Activated T-cell treated with anti-CD3 and anti-CD28 coated beads for 48 hours (primary cell): Measurements from ENCODE around the gene GLCE.
"Not testable (repeated sequence)": the region's sequence is repeated elsewhere in the genome, so short reads cannot be mapped to it uniquely, and the experiment has no call there.

Experiments used
- DNase-seq: peaks from one replicate; pipeline ENCODE4 v3.0.0-alpha.2; 2020; ENCODE audit warnings: low read depth

Gene GLCE

DNA sequence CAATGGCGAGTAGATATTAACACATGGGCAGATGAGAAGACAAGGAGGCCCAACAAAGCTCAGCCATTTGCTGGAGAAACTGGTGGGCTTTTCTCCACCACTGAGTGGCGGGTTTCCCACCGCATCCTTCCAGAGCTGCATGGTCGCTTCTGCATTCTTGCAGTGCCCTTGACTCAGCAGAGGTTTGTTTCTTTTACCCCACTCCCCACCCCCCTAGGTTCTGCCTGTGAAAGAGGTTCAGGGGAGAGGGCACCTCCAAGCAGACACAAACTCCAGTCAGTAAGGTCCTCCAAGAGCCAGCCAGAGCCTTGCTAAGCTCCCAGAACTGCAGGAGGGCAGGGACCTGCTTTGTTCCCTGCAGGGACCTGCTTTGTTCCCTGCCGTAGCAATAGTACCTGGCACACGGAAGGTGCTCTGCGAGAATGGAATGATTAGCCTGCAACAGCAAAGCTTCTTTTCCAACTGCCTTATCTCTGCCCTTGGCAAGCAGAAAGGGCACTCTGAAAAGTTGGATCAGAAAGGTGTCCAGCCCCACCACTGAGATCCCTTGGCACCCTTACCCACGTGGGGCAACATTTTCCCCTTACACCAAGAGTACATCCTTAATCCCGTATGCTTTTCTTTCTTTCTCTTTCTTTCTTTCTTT, 139.6 kb downstream of the GLCE start:
- no peak for DNase-seq

DNA sequence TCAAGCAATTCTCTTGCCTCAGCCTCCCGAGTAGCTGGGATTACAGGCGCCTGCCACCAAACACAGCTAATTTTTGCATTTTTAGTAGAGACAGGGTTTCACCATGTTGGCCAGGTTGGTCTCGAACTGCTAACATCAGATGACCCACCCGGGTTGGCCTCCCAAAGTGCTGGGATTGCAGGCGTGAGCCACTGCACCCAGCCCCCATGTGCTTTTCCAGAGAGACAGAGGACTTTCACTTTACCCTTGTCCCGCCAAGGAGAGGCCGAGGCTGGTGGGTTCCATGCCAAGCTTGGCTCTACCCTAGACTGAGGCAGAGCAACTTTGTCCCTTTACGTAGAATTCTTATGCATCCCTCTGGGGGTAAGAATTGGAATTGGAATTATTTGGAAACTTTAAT, 140.7 kb downstream of the GLCE start:
- not testable (repeated sequence) for DNase-seq

DNA sequence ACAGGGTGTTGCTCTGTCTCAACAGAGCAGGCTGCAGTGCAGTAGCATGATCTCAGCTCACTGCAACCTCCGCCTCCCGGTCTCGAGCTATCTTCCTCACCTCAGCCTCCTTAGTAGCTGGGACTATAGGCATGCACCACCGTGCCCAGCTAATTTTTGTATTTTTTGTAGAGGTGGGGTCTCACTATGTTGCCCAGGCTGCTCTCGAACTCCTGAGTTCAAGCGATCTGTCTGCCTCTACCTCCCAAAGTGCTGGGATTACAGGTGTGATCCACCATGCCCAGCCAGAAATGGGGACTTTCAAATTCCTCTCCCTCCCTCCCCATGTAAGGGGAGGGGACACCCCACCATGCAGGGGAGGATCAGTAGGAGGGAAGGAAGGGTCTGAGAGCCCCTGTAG, 141.7 kb downstream of the GLCE start:
- not testable (repeated sequence) for DNase-seq

DNA sequence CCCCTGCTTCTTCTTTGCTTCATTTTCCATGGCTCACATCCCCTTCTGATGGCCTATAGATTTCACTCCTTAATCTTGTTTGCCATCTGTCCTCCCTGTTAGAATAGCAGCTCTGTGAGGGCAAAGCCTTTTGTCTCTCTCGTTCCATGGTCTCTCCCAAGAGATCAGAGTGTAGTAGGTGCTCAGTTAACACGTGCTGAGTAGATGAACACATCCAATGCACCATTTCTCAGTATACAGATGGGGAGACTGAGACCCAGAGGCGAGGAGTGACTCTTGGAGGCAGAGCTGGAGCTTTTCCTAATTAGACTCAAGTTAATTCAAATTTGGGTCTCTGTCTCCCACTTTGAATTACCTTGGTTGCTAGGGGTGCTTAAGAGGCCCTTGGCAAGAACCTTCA, 142.5 kb downstream of the GLCE start:
- no peak for DNase-seq

DNA sequence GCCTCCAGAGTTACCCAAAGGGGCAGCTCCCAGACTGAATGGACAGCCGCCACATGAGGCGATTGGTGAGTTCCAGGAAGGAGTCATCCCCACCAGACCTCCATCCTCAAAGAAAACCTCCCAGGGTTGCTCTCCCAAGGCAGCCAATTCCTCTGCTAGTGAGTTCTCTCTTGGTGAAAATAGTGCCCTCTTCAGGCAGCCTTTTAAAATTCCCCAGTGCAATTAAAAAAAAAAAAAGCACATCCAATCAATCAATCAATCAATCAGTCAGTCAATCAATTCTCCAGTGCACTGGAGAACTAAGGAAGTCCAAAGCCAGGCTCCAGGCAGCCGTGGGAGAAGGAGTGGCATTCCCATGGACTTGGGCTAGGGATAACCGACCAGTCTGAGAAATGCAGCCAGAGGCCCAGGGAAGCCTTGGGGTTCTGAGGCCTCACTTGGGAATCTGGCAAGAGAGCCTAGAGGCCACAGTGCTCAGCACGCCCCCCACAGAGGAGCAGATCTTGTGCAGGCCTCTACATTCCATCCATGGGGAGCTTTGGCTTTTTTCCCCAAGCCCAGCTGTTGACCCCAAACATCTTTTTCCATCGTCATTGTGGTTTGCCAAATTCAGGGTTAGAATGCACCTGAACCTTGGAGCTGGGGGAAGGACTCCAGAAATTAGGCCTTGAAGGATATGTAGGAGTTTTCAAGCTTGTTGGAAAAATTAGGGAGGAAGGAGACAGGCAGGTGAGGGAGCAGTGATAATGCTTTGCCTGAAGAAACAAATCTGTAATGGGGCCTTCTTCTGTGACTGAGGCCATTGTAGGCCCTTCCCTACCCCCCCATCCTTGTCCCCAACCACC, 143.1 kb downstream of the GLCE start:
- no peak for DNase-seq

DNA sequence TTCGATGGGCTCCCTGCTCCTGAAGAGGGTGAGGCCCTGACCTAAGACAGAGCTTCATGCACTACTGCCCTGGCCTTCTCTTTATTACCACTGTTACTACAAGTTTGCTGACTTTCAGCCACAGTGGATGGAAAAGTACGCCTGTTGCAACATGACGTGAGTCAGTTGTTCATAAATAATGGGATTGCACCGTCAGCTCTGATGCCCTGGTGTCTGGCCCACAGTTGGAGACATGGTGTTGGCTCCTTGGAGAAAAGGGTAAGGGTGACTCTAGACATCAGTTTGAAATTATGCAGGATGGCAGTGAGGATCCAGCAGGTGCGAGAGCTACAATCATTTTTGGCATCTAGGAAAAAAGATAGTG, 143.7 kb downstream of the GLCE start:
- DNase-seq = no peak

DNA sequence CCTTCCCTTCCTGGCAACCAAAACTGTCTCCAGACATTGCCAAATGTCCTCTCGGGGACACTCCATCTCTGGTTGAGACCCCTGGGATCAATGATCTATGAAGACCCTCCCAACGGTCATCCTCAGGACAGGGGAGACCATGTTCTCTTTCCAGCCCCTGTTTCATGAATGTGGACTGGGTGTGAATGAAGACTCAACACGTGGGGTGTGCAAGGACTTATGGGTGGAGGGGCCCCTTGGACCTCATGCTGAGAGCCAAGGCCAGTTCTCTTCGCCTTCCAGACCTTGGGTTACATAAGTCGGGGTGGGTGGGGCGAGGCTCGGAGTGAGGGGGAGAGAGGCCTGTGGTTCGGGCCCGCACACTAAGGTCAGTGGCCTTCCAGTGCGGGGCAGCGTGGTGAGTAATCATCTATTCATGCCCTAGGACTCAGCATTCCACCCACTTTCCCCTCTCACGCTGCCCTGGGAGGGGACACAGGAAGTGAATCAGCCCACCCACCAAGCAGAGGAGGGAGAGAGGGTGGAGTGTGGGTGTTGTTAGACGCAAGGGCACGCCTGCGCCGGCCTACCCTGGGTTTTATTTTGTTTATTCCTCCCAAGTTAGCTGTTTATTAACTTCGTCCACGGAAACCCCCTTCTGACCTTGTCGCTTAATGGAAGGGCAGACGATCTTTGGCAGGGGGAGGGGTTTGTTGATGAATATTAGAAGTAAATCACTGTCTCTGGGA, 144.9 kb downstream of the GLCE start:
- no peak for DNase-seq

DNA sequence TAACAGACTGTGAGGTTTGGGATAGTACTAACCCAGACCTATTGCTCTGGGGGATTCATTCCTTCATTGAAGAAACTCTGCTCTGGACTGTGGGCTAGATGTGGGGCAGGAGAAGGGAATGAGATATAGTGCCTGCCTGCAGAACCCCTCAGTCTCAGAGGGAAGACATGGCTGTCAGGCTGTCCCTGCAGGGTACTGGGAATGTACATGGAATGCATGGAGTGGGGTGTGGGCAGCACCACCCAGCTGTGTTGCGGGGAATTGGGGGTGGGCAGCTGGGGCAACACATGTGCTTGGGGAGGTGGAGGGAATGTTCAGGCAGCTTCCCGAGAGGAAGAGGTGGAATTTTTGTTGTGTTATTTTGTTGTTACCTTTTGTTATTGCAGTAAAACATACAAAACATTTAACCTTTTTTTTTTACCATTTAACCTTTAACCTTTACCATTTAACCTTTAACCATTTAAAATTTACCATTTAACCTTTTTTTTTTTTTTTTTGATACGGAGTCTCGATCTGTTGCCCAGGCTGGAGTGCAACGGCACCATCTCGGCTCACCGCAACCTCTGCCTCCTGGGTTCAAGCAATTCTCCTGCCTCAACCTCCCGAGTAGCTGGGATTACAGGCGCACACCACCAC, 145.6 kb downstream of the GLCE start:
- no peak for DNase-seq

DNA sequence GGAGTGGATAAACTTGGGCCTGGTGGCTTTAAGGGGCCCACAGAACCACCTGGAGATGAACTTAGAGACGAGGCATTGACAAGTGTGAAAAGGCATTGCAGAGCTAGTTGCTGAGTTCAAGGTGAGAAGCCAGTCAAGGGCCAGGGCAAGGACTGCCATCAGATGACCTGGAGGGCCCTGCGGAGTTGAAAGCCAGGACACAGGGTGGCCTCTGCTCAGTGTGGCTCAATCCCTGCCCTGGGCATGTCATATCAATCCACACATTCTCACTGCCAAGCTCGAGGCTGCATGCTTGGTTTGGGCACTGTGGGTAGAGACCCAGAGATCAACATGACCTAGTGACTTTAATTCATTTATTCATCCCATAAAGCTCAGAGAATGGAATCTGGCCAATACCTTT, 147.5 kb downstream of the GLCE start:
- DNase-seq = no peak

DNA sequence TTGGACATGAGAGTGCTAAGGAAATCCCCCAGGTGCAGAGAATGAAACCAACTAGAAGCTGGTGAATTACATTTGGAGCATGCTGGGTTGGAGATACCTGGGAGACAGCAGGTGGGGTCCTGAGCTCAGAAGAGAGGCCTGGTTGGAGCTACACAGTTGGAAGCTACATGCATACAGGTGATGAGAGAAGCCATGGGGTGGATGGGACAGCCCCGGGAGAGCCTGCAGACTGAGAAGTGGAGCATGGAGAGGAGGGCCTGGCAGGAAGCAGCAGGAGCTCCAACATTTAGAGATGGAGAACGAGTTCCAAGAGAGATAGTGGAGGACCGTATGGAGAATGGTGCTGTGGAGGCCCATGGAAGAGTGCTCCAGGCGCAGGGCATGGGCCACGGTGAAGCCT, 148.5 kb downstream of the GLCE start:
- no peak for DNase-seq

DNA sequence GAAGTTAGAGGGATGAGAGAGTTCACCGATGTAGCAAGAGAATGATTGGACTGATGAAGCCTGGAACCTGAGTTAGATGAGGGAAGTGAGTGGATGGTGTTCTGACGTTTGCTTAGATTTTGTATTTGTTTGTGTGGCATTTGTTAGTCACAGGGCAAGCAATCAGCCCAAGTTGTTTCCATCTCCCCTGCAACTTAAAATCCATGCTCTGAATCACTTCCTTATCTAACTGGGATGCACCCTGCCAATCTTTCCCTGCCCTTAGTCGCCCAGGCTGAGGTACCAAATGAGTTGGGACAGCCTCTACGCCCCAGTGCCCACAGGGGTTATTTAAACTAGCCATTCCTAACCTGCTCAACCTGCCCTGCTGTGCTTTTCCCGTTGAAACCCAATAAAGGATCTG, 150.9 kb downstream of the GLCE start:
- no peak for DNase-seq

DNA sequence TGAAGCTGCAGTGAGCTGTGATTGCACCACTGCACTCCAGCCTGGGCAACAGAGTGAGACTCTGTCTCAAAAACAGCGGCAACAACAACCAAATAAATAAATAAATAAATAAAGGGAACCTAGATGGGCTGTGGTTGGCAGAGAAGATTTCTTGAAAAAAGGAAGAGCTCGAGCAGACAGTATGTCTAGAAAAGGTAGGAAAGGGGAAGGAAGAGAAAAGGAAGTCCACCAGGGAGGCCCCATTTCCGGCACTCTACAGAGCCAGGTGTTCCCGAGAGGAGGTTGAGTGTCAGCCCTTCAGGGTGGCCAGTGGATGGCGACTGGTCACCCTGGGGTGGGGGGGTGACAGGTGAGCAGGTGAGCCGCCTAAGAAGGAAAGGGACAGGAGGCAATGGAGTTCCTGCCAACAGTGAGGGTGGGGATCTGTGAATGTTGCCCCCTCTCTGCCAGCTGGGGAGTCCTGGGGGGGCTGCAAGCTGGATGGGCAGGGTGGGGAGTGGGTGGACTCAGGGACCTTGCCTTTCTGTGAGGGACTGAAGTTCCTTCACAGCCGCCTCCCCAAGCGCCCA, 153.1 kb downstream of the GLCE start:
- DNase-seq = no peak

DNA sequence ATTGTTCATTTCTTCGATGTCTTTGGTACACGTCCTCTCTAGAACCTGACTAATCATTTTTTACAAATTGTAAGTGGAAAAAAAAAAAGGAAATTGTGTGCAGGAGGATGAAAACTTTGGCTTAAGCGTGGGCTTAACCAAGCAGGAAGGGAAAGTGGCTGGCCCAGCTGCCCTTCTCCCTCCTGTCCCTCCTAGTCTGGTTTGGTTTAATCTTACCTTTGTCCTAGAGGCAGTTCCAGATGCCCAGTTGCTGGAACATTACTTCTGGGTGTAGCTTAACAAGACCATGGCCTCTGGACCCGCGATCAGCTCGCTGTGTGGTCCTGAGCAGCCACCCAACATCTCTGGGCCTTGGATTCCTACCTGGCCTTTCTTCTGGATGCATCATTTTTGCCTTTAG, 153.7 kb downstream of the GLCE start:
- no peak for DNase-seq

DNA sequence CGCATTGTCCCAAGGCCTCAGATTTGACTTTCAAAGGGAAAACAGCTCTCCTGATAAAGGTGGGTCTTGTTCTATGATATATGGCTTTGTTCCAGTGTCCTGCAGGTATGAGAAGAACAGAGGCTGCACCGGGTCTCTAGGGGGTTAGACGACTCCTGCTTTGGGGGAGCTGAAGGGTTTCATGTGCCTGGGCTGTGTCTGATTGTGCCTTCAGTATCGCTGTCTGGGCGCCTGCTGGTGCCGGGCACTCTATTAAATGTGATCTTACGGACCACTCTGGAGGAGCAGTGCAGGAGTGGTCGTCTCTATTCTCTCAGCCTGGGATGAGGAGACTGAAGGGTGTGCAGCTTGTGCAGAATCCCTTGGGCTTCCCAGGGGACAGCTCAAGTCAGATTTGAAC, 154.3 kb downstream of the GLCE start:
- DNase-seq = no peak

DNA sequence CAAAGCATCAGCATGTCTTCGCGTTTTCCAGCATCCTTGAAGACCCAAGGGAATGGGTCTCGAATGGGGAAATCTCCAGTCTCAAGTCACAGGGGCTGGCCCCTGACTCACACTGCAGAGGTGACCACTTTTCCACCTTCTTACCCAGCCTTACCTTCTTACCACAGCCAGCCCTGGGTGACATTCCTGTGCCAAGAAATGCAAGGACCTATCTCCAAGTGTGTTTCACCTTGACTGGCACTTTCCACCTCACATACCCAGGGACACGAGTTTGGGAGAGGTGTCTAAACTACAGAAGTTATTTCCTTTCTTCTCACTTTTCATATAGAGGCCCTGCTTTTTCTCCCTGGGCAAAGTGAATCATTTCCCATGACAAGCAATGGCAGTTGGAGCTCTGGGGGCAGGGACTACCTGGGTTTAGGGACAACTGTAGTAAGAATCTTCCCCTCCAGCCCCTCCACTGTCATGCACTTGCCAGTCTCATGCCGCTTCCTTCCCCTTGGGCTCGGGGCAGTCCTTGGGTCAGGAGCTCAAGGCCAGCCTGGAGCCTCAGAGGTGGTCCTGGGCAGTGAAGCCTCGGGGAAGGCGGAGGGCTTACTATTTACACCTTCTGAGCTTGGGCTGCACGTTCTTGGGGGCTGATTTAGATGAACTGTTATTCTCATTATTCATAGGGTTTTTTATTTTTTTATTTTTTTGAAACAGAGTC, 155.1 kb downstream of the GLCE start:
- DNase-seq = no peak

DNA sequence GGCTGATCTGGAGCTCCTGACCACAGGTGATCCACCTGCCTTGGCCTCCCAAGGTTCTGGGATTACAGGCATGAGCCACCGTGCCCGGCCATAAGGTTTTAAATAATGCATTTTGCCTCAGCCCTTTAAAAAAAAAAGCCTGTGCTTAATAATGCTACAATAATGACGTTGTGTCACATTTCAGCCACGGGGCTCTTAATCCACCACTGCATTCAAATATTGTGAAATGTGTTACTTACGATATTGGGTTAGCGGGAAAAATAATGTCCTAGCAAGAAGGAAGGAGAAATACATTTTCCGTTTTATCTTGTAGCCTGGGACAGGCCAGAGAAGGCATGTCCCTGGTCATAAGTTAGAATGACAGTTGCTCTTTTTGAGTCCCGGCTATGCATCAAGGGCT, 155.9 kb downstream of the GLCE start:
- no peak for DNase-seq

DNA sequence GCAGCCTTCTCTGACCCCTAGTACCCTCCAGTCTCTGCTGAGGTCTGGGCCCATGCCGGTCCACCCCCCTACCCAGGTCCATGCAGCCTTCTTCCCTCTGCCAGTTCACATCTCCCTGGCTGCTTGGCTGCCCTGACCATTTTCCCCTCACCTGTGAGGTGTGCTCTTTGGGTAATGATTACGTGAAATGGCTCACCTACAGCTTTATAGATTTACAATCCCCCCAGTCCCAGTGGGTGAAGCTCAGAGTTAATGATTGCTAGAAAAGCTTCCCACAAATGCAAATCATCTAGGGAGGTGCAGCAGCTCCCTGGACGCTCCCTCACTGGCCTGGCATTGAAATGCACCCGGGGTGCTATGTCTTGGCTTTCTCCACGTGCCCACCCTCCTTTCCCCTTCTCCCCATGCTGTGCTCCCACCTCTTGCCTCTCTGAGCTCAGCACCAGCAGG, 157.0 kb downstream of the GLCE start:
- no peak for DNase-seq

DNA sequence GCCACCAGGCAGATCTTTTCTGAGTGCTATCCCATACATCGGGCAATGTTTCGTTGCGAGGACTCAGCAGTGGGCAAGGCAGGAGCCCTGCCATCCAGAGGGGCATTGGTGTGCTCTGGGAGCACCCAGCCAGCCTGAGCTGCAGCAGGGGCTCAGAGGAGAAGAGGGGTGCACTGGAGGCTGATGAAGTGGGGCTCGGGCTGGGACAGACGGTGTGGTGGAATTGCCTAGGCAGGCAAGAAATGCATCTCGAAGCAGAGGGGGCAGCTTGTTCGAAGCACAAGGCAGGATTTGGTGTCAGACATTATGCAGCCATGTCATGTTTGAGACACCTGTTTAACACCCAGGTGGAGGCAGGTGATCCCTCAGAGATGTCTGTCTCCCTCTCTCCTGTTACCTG, 157.6 kb downstream of the GLCE start:
- no peak for DNase-seq

DNA sequence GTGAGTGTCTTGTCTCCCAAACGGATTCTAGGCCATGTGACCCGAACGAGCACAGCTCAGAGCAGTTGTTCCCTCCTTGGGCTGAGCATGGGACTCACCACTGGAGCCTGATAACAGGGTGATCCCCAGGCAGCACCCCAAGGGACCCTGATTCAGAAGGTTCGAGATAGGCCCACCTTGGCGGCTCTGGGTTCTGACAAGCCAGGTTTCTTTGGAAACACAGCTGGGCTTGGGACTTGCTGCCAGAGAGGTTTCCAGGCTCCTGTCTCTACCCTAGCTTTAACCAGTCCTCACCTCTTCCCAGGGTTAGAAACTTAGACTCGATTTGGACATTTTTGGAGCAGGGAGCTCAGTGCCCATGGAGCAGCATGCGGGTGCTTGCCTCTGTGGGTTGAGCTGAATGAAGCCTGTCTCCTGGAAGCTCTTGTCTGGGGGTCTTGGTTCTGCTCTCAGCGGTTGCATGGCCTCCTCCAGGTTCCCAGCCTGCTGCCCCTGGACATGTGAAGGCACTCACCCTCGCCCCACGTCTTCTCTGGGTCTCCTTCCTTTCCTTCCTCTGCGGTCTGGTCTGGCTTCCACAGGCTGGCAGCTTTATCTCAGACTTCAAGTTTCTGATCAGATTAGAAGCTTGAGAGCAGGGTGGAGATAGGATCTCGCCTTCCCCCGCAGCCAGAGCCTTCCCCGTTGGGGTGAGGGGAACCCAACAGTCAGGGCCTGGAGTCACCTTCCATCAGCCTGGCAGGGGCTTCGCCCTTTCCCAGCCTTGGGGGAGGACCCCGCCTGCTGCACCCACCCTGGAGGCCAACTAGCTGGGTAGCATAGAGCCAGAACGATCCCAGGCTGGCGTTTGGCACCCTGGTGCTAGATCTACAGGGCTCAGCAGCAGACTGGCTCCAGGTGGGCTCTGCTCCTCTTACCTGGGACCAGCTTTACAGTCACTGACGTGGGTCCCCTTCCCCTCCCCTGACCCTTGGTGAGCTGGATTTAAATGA, 159.2 kb downstream of the GLCE start:
- DNase-seq = no peak

DNA sequence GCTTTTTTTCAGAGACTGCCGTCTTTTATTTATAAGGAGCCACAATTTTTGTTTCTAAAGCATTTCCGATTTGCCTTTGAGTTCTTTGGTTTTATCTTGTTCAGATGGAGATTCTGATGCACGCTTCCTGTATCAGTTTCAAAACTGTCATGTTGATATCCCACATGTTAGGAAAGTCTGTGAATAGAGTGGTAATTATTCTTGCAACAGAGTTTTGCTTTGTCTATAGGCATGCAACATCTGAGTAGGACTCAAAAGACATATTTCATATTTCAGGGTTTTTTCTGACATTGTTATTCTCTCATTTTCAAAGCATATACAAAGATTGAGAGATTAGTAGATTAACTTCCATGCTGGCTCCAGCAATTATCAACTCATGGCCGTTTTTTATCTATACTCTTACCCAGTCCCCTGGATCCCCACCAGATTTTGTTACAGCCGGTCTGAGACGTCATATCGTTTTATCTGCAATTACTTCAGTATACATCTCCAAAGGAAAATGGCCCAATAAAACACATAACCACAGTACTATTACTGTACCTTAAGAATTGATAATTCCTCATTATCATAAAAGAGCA, 160.6 kb downstream of the GLCE start:
- DNase-seq = no peak
